ENCODE data around the gene COL11A1. TPM values are rescaled to one million over a fixed set of nuclear protein-coding genes. Genes with fewer than 3 reads are reported as not detected.

Gene COL11A1
- total RNA-seq, 1 experiment from 2014 or later: 0.05 TPM

DNA sequence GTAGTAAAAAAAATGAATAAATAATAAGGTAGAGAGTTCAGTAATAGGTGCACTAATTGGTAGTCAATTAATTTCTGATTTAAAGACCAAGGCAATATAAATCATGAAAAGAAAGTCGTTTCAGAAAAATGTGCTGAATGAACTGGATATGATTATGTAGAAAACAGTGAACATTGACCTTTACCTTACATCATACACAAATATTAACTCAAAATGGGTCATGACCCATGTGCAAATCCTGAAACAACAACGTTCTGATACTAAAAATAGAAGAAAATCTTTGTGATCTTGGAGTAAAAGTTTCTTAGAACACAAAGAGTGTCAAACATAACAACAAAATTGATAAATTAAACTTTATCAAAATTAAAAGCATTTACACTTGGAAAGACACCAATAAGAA, 39.1 kb downstream of the COL11A1 start (continued):
- TF ChIP-seq, protein P1, sequence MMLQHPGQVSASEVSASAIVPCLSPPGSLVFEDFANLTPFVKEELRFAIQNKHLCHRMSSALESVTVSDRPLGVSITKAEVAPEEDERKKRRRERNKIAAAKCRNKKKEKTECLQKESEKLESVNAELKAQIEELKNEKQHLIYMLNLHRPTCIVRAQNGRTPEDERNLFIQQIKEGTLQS (IDR thresholded peaks at IDR 0.05): no peak
- TF ChIP-seq ZNF274 (IDR thresholded peaks at IDR 0.05; ENCODE audit: low read depth, low read length) (no peak), CEBPB (IDR thresholded peaks at IDR 0.05; ENCODE audit: low read depth) (no peak), ZFX (IDR thresholded peaks at IDR 0.05) (no peak), SP1 (IDR thresholded peaks at IDR 0.05; ENCODE audit: low read depth) (no peak), FOSL1 (IDR thresholded peaks at IDR 0.05; ENCODE audit: low read depth) (no peak), JUND (IDR thresholded peaks at IDR 0.05) (no peak), SRF (IDR thresholded peaks at IDR 0.05; ENCODE audit: low read depth) (no peak)
- TF ChIP-seq, protein P2, sequence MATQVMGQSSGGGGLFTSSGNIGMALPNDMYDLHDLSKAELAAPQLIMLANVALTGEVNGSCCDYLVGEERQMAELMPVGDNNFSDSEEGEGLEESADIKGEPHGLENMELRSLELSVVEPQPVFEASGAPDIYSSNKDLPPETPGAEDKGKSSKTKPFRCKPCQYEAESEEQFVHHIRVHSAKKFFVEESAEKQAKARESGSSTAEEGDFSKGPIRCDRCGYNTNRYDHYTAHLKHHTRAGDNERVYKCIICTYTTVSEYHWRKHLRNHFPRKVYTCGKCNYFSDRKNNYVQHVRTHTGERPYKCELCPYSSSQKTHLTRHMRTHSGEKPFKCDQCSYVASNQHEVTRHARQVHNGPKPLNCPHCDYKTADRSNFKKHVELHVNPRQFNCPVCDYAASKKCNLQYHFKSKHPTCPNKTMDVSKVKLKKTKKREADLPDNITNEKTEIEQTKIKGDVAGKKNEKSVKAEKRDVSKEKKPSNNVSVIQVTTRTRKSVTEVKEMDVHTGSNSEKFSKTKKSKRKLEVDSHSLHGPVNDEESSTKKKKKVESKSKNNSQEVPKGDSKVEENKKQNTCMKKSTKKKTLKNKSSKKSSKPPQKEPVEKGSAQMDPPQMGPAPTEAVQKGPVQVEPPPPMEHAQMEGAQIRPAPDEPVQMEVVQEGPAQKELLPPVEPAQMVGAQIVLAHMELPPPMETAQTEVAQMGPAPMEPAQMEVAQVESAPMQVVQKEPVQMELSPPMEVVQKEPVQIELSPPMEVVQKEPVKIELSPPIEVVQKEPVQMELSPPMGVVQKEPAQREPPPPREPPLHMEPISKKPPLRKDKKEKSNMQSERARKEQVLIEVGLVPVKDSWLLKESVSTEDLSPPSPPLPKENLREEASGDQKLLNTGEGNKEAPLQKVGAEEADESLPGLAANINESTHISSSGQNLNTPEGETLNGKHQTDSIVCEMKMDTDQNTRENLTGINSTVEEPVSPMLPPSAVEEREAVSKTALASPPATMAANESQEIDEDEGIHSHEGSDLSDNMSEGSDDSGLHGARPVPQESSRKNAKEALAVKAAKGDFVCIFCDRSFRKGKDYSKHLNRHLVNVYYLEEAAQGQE (IDR thresholded peaks at IDR 0.05; ENCODE audit: low read depth): no peak

DNA sequence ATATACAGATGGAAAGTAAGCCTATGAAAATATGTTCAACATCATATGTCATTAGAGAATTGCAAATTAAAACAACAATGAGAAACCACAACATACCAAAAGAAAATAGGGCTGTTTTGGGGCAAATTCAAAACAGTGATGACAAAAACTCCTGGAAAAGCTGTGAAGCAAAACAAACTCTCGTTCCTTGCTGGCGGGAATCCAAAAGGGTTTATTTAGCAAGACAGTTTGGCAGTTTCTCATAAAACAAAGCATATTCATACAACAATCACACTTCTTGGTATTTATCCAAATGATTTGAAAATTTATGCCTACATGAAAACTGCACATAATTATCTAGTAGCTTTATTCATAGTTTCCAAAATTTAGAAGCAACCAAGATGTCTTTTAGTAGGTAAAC, 44.4 kb downstream of the COL11A1 start:
- DNase-seq (ENCODE audit: low read depth, low spot score) (no peak), ATAC-seq (no peak)
- no peak overlapping the region for H2AFZ ChIP-seq (ENCODE audit: low read depth, low read length, poor library complexity, severe bottlenecking)
- TF ChIP-seq EZH2 (IDR thresholded peaks at IDR 0.05): no peak
- no peak for TF ChIP-seq FOSL1 (IDR thresholded peaks at IDR 0.05; ENCODE audit: low read depth)
- intact Hi-C loops (cut with micrococcal nuclease): no loop called here
- BruUV-seq (replicated peaks): no TSS peak
- H3K9me3 ChIP-seq (ENCODE audit: control insufficient read depth in 1 of 2, insufficient read depth in 1 of 2, low read depth in 1 of 2, low read length in 2 of 2): peaks cover 0 to 3% of the 10 kb centered on the region in 2 experiments; a peak in 1 of 4 replicates
- no peaks in the 10 kb centered on the region for H3K36me3 ChIP-seq (ENCODE audit: control insufficient read depth in 1 of 2, insufficient read depth in 2 of 2, low read length in 2 of 2)
- H3K4me1 ChIP-seq (ENCODE audit: control insufficient read depth in 1 of 2, insufficient read depth in 2 of 2, low read length in 2 of 2): no peaks in the 10 kb centered on the region
- POLR2A ChIA-PET: no interaction called here
- no peak overlapping the region for H3K9ac ChIP-seq (ENCODE audit: low read length)
- CTCF ChIA-PET: no interaction called here
- no peak overlapping the region for H3K27ac ChIP-seq (ENCODE audit: low read depth, low read length)
- no peaks in the 10 kb centered on the region for H3K79me2 ChIP-seq (ENCODE audit: insufficient read depth, low read length)
- no peaks in the 10 kb centered on the region for H4K20me1 ChIP-seq (ENCODE audit: insufficient read depth)
- no peaks in the 10 kb centered on the region for H3K9me2 ChIP-seq (ENCODE audit: insufficient read depth)
- RAD21 ChIA-PET (ENCODE audit: low non-redundant PET in 1 of 2, low total read pairs in 2 of 2, uncharacterized antibody in 2 of 2, unreplicated experiment in 2 of 2): no interaction called here
- H3K4me3 ChIP-seq (replicated peaks in 1 of 2; ENCODE audit: low read depth in 1 of 2, low read length in 2 of 2): no peak overlapping the region
- H3K4me2 ChIP-seq (ENCODE audit: low read length): no peak overlapping the region
- H3K27me3 ChIP-seq (ENCODE audit: insufficient read depth, low read length): no peaks in the 10 kb centered on the region
